ENCODE measurements around the gene MAP7.

DNA sequence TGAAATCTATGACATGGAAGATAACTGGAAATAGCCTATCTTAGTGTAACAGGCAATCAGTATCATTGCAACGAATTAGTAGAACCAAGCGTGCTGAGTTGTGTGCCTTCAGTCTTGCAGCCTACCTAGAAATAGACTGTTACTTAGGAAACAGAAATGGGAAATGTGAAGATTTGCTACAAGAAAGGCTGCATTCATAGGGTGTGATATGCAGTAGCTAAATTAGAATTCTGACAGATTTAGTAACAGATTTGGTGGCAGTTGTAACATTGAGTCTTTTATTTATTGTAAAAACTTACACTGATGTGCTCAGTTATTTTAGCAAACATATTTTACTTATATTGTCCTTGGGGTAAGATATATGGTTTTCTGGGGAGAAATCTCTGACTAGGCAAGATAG, 56.2 kb downstream of the MAP7 start:
- TF ChIP-seq, protein P1, sequence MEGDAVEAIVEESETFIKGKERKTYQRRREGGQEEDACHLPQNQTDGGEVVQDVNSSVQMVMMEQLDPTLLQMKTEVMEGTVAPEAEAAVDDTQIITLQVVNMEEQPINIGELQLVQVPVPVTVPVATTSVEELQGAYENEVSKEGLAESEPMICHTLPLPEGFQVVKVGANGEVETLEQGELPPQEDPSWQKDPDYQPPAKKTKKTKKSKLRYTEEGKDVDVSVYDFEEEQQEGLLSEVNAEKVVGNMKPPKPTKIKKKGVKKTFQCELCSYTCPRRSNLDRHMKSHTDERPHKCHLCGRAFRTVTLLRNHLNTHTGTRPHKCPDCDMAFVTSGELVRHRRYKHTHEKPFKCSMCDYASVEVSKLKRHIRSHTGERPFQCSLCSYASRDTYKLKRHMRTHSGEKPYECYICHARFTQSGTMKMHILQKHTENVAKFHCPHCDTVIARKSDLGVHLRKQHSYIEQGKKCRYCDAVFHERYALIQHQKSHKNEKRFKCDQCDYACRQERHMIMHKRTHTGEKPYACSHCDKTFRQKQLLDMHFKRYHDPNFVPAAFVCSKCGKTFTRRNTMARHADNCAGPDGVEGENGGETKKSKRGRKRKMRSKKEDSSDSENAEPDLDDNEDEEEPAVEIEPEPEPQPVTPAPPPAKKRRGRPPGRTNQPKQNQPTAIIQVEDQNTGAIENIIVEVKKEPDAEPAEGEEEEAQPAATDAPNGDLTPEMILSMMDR (IDR thresholded peaks at IDR 0.05): no peak
- no peak for TF ChIP-seq POLR2A (IDR thresholded peaks at IDR 0.05)
